Renal cortical epithelial cell (primary cell): ENCODE measurements around the gene HSPB1. TPM values are rescaled to one million over a fixed set of nuclear protein-coding genes. Genes with fewer than 3 reads are reported as not detected.
"Not testable (repeated sequence)": the region's sequence is repeated elsewhere in the genome, so short reads cannot be mapped to it uniquely, and the experiment has no call there.

ENCODE experiments used
- DNase-seq: peaks from one replicate; pipeline ENCODE4 v3.0.0-alpha.2; 2011; ENCODE audit warnings: low read depth
- total RNA-seq: library from RNA; depleted of rRNA; stranded (reverse); fragments of >200 nt; gene quantifications from 2 replicates; pipeline ENCODE4 v1.2.3, GENCODE V29; 2014

Gene HSPB1
- 48.8 and 104 TPM in 2 replicates for total RNA-seq

- peak; percentile 74 for DNase-seq
These were observed at the start of gene HSPB1 for GRCh38 chr7:76302347-76303201. Gene HSPB1 (plus strand): TSS chr7:76302673. CDS start chr7:76302713, 40 bp downstream.

- DNase-seq: no peak
These were observed 47.7 kb upstream of the HSPB1 start for GRCh38 chr7:76254781-76255180.

- DNase-seq: no peak
These were observed 44.5 kb upstream of the HSPB1 start for GRCh38 chr7:76257973-76258372.

- no peak for DNase-seq
These were observed 43.1 kb upstream of the HSPB1 start for GRCh38 chr7:76259124-76260093.

- DNase-seq: no peak
These were observed 42.2 kb upstream of the HSPB1 start for GRCh38 chr7:76260171-76260703.

GRCh38 chr7:76261329-76261728, 41.1 kb upstream of the HSPB1 start:
- DNase-seq: no peak

GRCh38 chr7:76261931-76262330, 40.5 kb upstream of the HSPB1 start:
- DNase-seq: no peak

GRCh38 chr7:76262683-76263402, 39.6 kb upstream of the HSPB1 start:
- DNase-seq: peak; percentile 49

- no peak for DNase-seq
These were observed 37.2 kb upstream of the HSPB1 start for GRCh38 chr7:76265299-76265698.

GRCh38 chr7:76267107-76267893, 35.2 kb upstream of the HSPB1 start:
- DNase-seq: no peak

- no peak for DNase-seq
These were observed 34.6 kb upstream of the HSPB1 start for GRCh38 chr7:76267894-76268183.

GRCh38 chr7:76268376-76268775, 34.1 kb upstream of the HSPB1 start:
- no peak for DNase-seq

GRCh38 chr7:76269895-76270294, 32.6 kb upstream of the HSPB1 start:
- no peak for DNase-seq

- not testable (repeated sequence) for DNase-seq
These were observed 31.1 kb upstream of the HSPB1 start for GRCh38 chr7:76271384-76271783.

- DNase-seq: no peak
These were observed 30.3 kb upstream of the HSPB1 start for GRCh38 chr7:76272142-76272541.

- no peak for DNase-seq
These were observed 29.5 kb upstream of the HSPB1 start for GRCh38 chr7:76272851-76273497.

- no peak for DNase-seq
These were observed 29.0 kb upstream of the HSPB1 start for GRCh38 chr7:76273503-76273902.

- DNase-seq: no peak
These were observed 23.9 kb upstream of the HSPB1 start for GRCh38 chr7:76278540-76278939.

GRCh38 chr7:76280408-76280807, 22.1 kb upstream of the HSPB1 start:
- DNase-seq: no peak

- no peak for DNase-seq
These were observed 21.3 kb upstream of the HSPB1 start for GRCh38 chr7:76281006-76281705.
